Measurements from ENCODE around the gene PTPN20. TPM values are rescaled to one million over a fixed set of nuclear protein-coding genes. Genes with fewer than 3 reads are reported as not detected.
A peak's percentile ranks its signal among the peaks of the same experiment; 100 is the strongest.
"Not testable (repeated sequence)": the region's sequence is repeated elsewhere in the genome, so short reads cannot be mapped to it uniquely, and the experiment has no call there.

Gene PTPN20, protein sequence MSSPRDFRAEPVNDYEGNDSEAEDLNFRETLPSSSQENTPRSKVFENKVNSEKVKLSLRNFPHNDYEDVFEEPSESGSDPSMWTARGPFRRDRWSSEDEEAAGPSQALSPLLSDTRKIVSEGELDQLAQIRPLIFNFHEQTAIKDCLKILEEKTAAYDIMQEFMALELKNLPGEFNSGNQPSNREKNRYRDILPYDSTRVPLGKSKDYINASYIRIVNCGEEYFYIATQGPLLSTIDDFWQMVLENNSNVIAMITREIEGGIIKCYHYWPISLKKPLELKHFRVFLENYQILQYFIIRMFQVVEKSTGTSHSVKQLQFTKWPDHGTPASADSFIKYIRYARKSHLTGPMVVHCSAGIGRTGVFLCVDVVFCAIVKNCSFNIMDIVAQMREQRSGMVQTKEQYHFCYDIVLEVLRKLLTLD
- total RNA-seq, result 10 to 100 TPM in 1 of 4 donors, 1 to 10 TPM in 3; 1.7 to 10.9 (median 7.7) TPM

DNA sequence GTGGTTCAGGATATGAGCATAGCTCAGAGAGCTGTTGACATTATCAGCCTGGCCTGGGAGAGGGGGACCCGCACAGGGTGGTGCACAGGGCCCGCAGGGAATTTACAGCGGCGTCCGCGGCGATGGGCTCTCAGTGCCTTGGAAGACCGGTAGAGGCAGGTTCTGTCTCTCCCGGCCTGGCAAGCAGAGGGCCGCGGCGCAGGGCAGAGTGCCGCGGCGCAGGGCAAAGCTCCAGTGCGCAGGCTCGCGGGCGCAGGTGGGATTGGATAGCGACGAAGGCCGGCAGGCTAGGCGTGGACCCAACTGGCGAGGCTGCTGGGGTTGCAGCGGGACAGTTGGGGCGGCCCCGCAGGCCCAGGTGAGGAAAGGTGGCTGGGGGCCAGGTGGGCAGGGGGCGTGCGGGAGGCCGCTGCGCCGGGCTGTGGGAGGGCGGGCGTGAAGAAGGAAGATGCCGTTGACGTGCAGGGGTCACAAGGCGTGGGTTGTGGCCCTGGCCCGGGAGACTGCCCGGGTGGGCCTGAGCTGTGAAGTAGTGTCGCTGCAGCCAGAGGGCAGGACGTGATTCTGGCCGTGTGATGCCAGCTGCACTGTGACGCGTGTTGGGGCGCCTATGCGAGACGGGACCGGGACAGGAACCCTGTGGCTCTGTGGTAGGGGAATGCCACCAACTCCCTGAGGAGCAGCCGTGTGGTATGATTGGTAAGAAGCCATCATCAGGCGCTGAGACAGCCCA is at the start of gene PTPN20:
Gene PTPN20 (plus strand): TSS at position 285 of the 733 bp plus-strand sequence. CDS start 21,072 bp downstream, outside the sequence.
- H3K9me3 ChIP-seq; H3K27ac ChIP-seq; H3K4me1 ChIP-seq; H3K36me3 ChIP-seq; H3K27me3 ChIP-seq; intact Hi-C loops (cut with DNase I); H3K4me3 ChIP-seq (replicated peaks in 1 of 3): not testable (repeated sequence)
- peak; percentile 34 to 54 for DNase-seq
- TF ChIP-seq, protein P1, sequence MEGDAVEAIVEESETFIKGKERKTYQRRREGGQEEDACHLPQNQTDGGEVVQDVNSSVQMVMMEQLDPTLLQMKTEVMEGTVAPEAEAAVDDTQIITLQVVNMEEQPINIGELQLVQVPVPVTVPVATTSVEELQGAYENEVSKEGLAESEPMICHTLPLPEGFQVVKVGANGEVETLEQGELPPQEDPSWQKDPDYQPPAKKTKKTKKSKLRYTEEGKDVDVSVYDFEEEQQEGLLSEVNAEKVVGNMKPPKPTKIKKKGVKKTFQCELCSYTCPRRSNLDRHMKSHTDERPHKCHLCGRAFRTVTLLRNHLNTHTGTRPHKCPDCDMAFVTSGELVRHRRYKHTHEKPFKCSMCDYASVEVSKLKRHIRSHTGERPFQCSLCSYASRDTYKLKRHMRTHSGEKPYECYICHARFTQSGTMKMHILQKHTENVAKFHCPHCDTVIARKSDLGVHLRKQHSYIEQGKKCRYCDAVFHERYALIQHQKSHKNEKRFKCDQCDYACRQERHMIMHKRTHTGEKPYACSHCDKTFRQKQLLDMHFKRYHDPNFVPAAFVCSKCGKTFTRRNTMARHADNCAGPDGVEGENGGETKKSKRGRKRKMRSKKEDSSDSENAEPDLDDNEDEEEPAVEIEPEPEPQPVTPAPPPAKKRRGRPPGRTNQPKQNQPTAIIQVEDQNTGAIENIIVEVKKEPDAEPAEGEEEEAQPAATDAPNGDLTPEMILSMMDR (IDR thresholded peaks at IDR 0.05), result peak in 1 of 6 experiments; percentile 16
- WGBS, 2 donors, result 29% methylated on average over 18 of the region's 50 CpGs; no CpG with 5 or more reads in 1 of the 2 donors

DNA sequence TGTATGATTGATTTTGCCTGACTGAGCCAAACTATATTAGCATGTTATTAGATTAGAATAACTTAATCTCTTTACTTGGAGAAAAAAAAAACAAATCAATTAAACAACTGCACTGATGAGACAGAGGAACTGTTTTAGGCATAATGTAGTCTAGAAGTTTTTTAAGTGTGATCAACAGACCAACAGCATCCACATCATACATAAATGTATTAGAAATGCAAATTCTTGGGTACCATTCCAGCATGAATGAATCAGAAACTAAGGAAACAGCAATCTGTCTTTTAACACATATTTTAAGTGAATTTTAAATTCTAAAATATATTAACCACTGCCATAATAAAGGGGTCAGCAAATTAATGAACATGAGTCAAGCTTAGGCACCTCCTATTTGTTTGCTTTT is 41.5 kb upstream of the PTPN20 start:
- DNase-seq; intact Hi-C loops (cut with DNase I); H3K27ac ChIP-seq; H3K27me3 ChIP-seq; H3K36me3 ChIP-seq; H3K4me1 ChIP-seq; H3K9me3 ChIP-seq; H3K4me3 ChIP-seq (replicated peaks in 1 of 3): not testable (repeated sequence)

- WGBS, 2 donors, result 93% methylated on average over 3 of the region's 4 CpGs; no CpG with 5 or more reads in 1 of the 2 donors
- H3K27me3 ChIP-seq; H3K27ac ChIP-seq; H3K36me3 ChIP-seq; intact Hi-C loops (cut with DNase I); H3K4me1 ChIP-seq; H3K9me3 ChIP-seq; H3K4me3 ChIP-seq (replicated peaks in 1 of 3); DNase-seq: not testable (repeated sequence)
These were observed 39.6 kb upstream of the PTPN20 start for GRCh38 chr10:46871583-46871982.

DNA sequence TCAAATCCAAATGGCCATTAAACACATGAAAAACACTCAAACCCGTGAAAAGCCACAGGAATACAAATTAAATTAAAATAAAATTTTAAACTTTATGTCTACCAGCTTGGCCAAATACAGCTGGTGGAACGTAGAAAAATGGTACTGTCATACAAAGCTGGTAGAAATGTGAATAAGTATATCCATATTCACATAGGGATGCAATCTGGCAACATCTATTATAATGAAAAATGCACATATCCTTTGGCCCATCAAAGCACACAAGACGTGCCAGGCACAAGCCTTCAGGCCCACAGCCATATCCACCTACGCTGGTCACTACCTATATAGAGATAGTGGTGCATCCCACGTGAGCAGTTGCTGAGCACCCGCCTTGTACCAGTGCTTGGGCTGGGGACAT is 35.9 kb upstream of the PTPN20 start:
- intact Hi-C loops (cut with DNase I); H3K4me3 ChIP-seq (replicated peaks in 1 of 3); H3K27me3 ChIP-seq; H3K27ac ChIP-seq; H3K9me3 ChIP-seq; H3K36me3 ChIP-seq; DNase-seq; H3K4me1 ChIP-seq: not testable (repeated sequence)
- WGBS, 2 donors, result 90% methylated on average over 4 of the region's 6 CpGs

- H3K36me3 ChIP-seq; H3K4me1 ChIP-seq; H3K27ac ChIP-seq; H3K9me3 ChIP-seq; H3K27me3 ChIP-seq; H3K4me3 ChIP-seq (replicated peaks in 1 of 3); intact Hi-C loops (cut with DNase I); DNase-seq: not testable (repeated sequence)
- WGBS, 2 donors, result 90 to 94% methylated on average over 4 of the region's 5 CpGs
These were observed 34.5 kb upstream of the PTPN20 start for GRCh38 chr10:46876773-46877172.

DNA sequence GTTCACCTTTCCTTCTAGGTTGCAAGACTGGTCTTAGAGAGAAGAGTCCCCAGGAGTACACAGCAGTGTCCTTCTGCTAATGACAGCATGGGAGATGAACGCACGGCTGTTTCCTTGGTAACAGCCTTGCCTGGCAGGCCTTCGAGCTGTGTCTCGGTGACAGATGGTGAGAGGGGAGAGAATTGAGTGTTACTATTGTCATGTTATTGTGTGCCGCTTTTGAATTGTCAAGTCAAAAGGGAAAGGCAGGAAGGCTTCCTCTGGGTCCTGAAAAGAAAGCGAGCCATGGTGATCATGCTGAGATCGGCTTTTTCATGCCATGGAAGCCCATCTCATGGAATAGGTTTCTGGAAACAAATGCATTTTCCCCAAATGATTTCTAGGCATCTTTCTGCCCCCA is 32.5 kb upstream of the PTPN20 start:
- H3K27ac ChIP-seq; H3K4me1 ChIP-seq; DNase-seq; intact Hi-C loops (cut with DNase I); H3K27me3 ChIP-seq; H3K36me3 ChIP-seq; H3K9me3 ChIP-seq; H3K4me3 ChIP-seq (replicated peaks in 1 of 3): not testable (repeated sequence)
- WGBS, 2 donors, result 80 to 81% methylated on average over 5 to 7 of the region's 7 CpGs

- TF ChIP-seq, protein P1 (IDR thresholded peaks at IDR 0.05), result peak in 1 of 6 experiments; percentile 7
These were observed 20.2 kb upstream of the PTPN20 start for GRCh38 chr10:46890813-46891611.

DNA sequence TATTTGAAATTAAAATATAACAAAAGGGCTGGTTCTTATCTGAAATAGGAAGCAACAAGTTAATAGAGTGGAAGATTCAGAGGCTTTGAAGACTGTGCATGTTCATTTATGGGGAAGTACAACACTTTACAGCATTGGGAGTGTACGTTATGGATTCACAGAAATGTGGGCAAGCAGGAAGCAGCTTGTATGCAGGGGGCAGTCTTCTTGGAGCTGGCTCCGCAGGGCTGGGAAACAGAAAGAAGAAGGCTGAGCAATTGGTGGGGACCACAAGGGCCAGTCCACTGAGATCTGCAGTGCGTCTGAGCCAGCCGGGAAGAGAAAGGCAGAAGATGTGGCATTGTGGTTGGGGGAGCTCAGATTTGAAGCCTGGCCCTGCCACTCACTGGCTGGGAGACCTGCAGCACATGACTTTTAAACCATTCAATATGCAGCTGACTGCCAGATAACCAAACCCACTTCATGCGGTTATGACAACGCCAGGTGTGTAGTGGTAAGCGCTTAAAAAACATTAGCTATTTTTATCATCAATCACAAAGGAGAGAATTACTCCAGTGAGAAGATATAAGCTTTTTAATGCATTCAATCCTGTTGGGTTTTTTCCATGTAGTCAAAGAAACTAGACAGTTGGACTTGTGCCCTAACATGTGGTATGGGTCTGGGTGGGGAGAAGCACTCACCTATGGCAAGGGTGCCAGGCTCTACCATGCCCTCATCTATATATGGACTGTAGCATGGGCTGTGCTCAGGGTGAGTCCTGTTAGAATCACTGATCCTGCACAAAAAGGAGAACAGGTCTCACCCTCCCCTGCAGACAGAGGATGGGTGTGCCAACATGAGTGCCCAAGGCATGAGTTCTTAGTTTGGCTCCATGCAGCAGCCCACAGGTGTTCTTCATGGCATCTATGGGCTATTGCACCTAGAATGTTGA is 14.2 kb upstream of the PTPN20 start:
- intact Hi-C loops (cut with DNase I); H3K27me3 ChIP-seq; H3K9me3 ChIP-seq; H3K4me3 ChIP-seq (replicated peaks in 1 of 3); H3K4me1 ChIP-seq; H3K27ac ChIP-seq; H3K36me3 ChIP-seq; DNase-seq: not testable (repeated sequence)
- 52 to 78% methylated on average over 7 of the region's 7 CpGs for WGBS, 2 donors

More at GRCh38 chr10:46890813-46891611, 20.2 kb upstream of the PTPN20 start:
- H3K36me3 ChIP-seq; H3K4me3 ChIP-seq (replicated peaks in 1 of 3); H3K27me3 ChIP-seq; intact Hi-C loops (cut with DNase I); H3K4me1 ChIP-seq; H3K27ac ChIP-seq; H3K9me3 ChIP-seq: not testable (repeated sequence)
- peak; percentile 12 to 19 for DNase-seq
- 29 to 41% methylated on average over 5 to 7 of the region's 11 CpGs for WGBS, 2 donors

DNA sequence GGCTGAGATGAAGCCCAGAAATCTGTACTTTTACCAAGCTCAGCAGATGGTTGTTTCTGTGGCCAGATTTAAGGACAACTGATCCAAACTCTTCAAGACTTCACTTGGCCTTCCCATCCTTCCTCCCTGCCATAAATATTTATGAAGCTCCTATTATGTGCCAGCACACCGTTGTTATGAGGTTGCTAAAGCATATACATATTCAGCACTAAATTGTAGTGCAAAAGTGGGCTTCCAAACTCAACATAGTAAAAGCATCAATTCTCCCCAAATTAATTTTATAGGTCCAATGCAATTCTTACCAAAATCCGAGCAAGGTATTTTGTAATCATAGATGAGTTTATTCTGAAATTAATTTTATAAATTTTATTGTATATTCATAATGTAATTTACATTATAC is 10.0 kb upstream of the PTPN20 start:
- H3K36me3 ChIP-seq; H3K9me3 ChIP-seq; H3K4me3 ChIP-seq (replicated peaks in 1 of 3); H3K27me3 ChIP-seq; H3K27ac ChIP-seq; H3K4me1 ChIP-seq; DNase-seq; intact Hi-C loops (cut with DNase I): not testable (repeated sequence)
- WGBS, 2 donors, result 41 to 47% methylated on average over 2 of the region's 2 CpGs
